Inferior parietal cortex (tissue), 1 donor: ENCODE measurements around the gene CCBE1.
"Not testable (repeated sequence)": the region's sequence is repeated elsewhere in the genome, so short reads cannot be mapped to it uniquely, and the experiment has no call there.

Experiments
- DNase-seq: peaks from one replicate; pipeline ENCODE4 v3.0.0-alpha.2; 2016; ENCODE audit errors: extremely low spot score

CCBE1 gene

GRCh38 chr18:59697236-59697932, at the start of gene CCBE1:
Gene CCBE1 (minus strand): TSS chr18:59697423.
- DNase-seq: no peak

- no peak for DNase-seq
Measured at GRCh38 chr18:59744271-59744721, 47.1 kb upstream of the CCBE1 start.

- DNase-seq: no peak
Measured at GRCh38 chr18:59743566-59743965, 46.3 kb upstream of the CCBE1 start.

- no peak for DNase-seq
Measured at GRCh38 chr18:59742325-59743111, 45.3 kb upstream of the CCBE1 start.

- no peak for DNase-seq
Measured at GRCh38 chr18:59740141-59740540, 42.9 kb upstream of the CCBE1 start.

- no peak for DNase-seq
Measured at GRCh38 chr18:59737776-59738300, 40.6 kb upstream of the CCBE1 start.

- DNase-seq: not testable (repeated sequence)
Measured at GRCh38 chr18:59737335-59737734, 40.1 kb upstream of the CCBE1 start.

- no peak for DNase-seq
Measured at GRCh38 chr18:59736061-59736460, 38.8 kb upstream of the CCBE1 start.

GRCh38 chr18:59735269-59735860, 38.1 kb upstream of the CCBE1 start:
- no peak for DNase-seq

GRCh38 chr18:59733421-59733820, 36.2 kb upstream of the CCBE1 start:
- no peak for DNase-seq

GRCh38 chr18:59730896-59731295, 33.7 kb upstream of the CCBE1 start:
- DNase-seq: no peak

GRCh38 chr18:59729781-59730180, 32.6 kb upstream of the CCBE1 start:
- DNase-seq: no peak

GRCh38 chr18:59728816-59729215, 31.6 kb upstream of the CCBE1 start:
- no peak for DNase-seq

GRCh38 chr18:59725142-59725541, 27.9 kb upstream of the CCBE1 start:
- no peak for DNase-seq

- no peak for DNase-seq
Measured at GRCh38 chr18:59724103-59724502, 26.9 kb upstream of the CCBE1 start.

- DNase-seq: no peak
Measured at GRCh38 chr18:59721931-59722330, 24.7 kb upstream of the CCBE1 start.

GRCh38 chr18:59721211-59721610, 24.0 kb upstream of the CCBE1 start:
- no peak for DNase-seq

- DNase-seq: no peak
Measured at GRCh38 chr18:59719544-59720181, 22.4 kb upstream of the CCBE1 start.

GRCh38 chr18:59718464-59719157, 21.4 kb upstream of the CCBE1 start:
- DNase-seq: no peak

- no peak for DNase-seq
Measured at GRCh38 chr18:59718108-59718463, 20.9 kb upstream of the CCBE1 start.

- no peak for DNase-seq
Measured at GRCh38 chr18:59717291-59717690, 20.1 kb upstream of the CCBE1 start.

- DNase-seq: no peak
Measured at GRCh38 chr18:59715966-59716369, 18.7 kb upstream of the CCBE1 start.
